Neural progenitor cell (in vitro differentiated cells): Measurements from ENCODE around the gene WAS. TPM values are rescaled to one million over a fixed set of nuclear protein-coding genes. Genes with fewer than 3 reads are reported as not detected.

Source experiments
- DNase-seq: peaks from one replicate; pipeline ENCODE4 v3.0.0-alpha.2; 2016; ENCODE audit warnings: low spot score
- H2AFZ ChIP-seq: fragments of 200-600 bp; sonication (generic); replicated peaks from 2 replicates; pipeline ENCODE4 v1.6.1; 2016; ENCODE audit warnings: antibody characterized with exemption
- H3F3A ChIP-seq: fragments of 200-600 bp; sonication (generic); 2 replicates; pipeline ENCODE4 v1.6.1; 2016; ENCODE audit warnings: antibody characterized with exemption, low read depth
- H3K27ac ChIP-seq: fragments of 200-600 bp; sonication (generic); 2 replicates; pipeline ENCODE4 v1.5.1; 2016; ENCODE audit warnings: mild to moderate bottlenecking
- H3K27me3 ChIP-seq: fragments of 200-600 bp; sonication (generic); 2 replicates; pipeline ENCODE4 v1.6.1; 2016; ENCODE audit warnings: mild to moderate bottlenecking, moderate library complexity
- H3K36me3 ChIP-seq: fragments of 200-600 bp; sonication (generic); 2 replicates; pipeline ENCODE4 v1.5.1; 2016
- H3K4me1 ChIP-seq: fragments of 200-600 bp; sonication (generic); 2 replicates; pipeline ENCODE4 v1.6.1; 2016; ENCODE audit warnings: mixed run types
- H3K4me2 ChIP-seq: fragments of 200-600 bp; sonication (generic); 2 replicates; pipeline ENCODE4 v1.6.1; 2016
- H3K4me3 ChIP-seq: fragments of 200-600 bp; sonication (generic); 2 replicates; pipeline ENCODE4 v1.5.1; 2016
- H3K79me2 ChIP-seq: fragments of 200-600 bp; sonication (generic); 2 replicates; pipeline ENCODE4 v1.6.1; 2016; ENCODE audit warnings: low read depth
- H3K9ac ChIP-seq: fragments of 200-600 bp; sonication (generic); 2 replicates; pipeline ENCODE4 v1.6.1; 2016
- H3K9me3 ChIP-seq: fragments of 200-600 bp; sonication (generic); 2 replicates; pipeline ENCODE4 v1.5.1; 2016; ENCODE audit warnings: low read depth
- H4K20me1 ChIP-seq: fragments of 200-600 bp; sonication (generic); 2 replicates; pipeline ENCODE4 v1.6.1; 2016; ENCODE audit warnings: low read depth
- H3K27ac Mint-ChIP-seq: 3 replicates; pipeline ENCODE4 v1.8.0; 2021; ENCODE audit warnings: mixed read lengths
- H3K27me3 Mint-ChIP-seq: 2 replicates; pipeline ENCODE4 v1.8.0; 2022; ENCODE audit warnings: low read depth, mild to moderate bottlenecking, inconsistent platforms, moderate library complexity, mixed read lengths; ENCODE audit not compliant: insufficient read depth
- H3K36me3 Mint-ChIP-seq: 3 replicates; pipeline ENCODE4 v1.8.0; 2021; ENCODE audit warnings: mixed read lengths
- H3K4me1 Mint-ChIP-seq: 3 replicates; pipeline ENCODE4 v1.8.0; 2021; ENCODE audit warnings: mixed read lengths
- H3K4me3 Mint-ChIP-seq: 3 replicates; pipeline ENCODE4 v1.8.0; 2021; ENCODE audit warnings: mild to moderate bottlenecking, moderate library complexity, mixed read lengths
- H3K9me3 Mint-ChIP-seq: 3 replicates; pipeline ENCODE4 v1.8.0; 2020; ENCODE audit warnings: mixed read lengths
- EZH2 ChIP-seq: fragments of 200-600 bp; sonication (generic); IDR thresholded peaks from 2 replicates; pipeline ENCODE4 v1.6.1; 2017; ENCODE audit warnings: antibody characterized with exemption, mild to moderate bottlenecking, moderate library complexity
- EZH2phosphoT487 ChIP-seq: fragments of 200-600 bp; sonication (generic); IDR thresholded peaks from 2 replicates; pipeline ENCODE4 v1.6.1; 2017; ENCODE audit warnings: antibody characterized with exemption
- total RNA-seq: library from RNA; depleted of rRNA; stranded (reverse); fragments of >200 nt; gene quantifications from 2 replicates; pipeline ENCODE4 v1.2.3, GENCODE V29; 2015; ENCODE audit warnings: low replicate concordance
- TF ChIP-seq, protein P1 (sequence below): fragments of 200-600 bp; sonication (generic); IDR thresholded peaks from 2 replicates; pipeline ENCODE4 v1.5.1; 2017; ENCODE audit warnings: antibody characterized with exemption, mild to moderate bottlenecking

WAS gene
- total RNA-seq, 1 donor from 2014 or later, result not detected

GRCh38 chrX:48715072-48715471, 31.5 kb downstream of the WAS start:
- no peak overlapping the region for H3K4me2 ChIP-seq
- H2AFZ ChIP-seq, result no peak overlapping the region
- Mint-ChIP-seq H3K9me3 (peaks cover 14% of the 10 kb centered on the region), H3K4me3 (no peak overlapping the region), H3K27me3 (peaks cover 2% of the 10 kb centered on the region), H3K4me1 (no peaks in the 10 kb centered on the region), H3K36me3 (peaks cover 2% of the 10 kb centered on the region), H3K27ac (no peak overlapping the region)
- H3F3A ChIP-seq, result no peaks in the 10 kb centered on the region
- no peaks in the 10 kb centered on the region for H4K20me1 ChIP-seq
- no peak overlapping the region for H3K9ac ChIP-seq
- H3K79me2 ChIP-seq, result no peaks in the 10 kb centered on the region
- H3K4me1 ChIP-seq, result no peaks in the 10 kb centered on the region
- H3K36me3 ChIP-seq, result no peaks in the 10 kb centered on the region
- H3K27me3 ChIP-seq, result no peaks in the 10 kb centered on the region
- H3K4me3 ChIP-seq, result no peak overlapping the region
- no peak overlapping the region for H3K27ac ChIP-seq
- TF ChIP-seq EZH2 (no peak), EZH2phosphoT487 (no peak)
- TF ChIP-seq, protein P1, sequence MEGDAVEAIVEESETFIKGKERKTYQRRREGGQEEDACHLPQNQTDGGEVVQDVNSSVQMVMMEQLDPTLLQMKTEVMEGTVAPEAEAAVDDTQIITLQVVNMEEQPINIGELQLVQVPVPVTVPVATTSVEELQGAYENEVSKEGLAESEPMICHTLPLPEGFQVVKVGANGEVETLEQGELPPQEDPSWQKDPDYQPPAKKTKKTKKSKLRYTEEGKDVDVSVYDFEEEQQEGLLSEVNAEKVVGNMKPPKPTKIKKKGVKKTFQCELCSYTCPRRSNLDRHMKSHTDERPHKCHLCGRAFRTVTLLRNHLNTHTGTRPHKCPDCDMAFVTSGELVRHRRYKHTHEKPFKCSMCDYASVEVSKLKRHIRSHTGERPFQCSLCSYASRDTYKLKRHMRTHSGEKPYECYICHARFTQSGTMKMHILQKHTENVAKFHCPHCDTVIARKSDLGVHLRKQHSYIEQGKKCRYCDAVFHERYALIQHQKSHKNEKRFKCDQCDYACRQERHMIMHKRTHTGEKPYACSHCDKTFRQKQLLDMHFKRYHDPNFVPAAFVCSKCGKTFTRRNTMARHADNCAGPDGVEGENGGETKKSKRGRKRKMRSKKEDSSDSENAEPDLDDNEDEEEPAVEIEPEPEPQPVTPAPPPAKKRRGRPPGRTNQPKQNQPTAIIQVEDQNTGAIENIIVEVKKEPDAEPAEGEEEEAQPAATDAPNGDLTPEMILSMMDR, result no peak
- no peak for DNase-seq
- no peaks in the 10 kb centered on the region for H3K9me3 ChIP-seq

DNA sequence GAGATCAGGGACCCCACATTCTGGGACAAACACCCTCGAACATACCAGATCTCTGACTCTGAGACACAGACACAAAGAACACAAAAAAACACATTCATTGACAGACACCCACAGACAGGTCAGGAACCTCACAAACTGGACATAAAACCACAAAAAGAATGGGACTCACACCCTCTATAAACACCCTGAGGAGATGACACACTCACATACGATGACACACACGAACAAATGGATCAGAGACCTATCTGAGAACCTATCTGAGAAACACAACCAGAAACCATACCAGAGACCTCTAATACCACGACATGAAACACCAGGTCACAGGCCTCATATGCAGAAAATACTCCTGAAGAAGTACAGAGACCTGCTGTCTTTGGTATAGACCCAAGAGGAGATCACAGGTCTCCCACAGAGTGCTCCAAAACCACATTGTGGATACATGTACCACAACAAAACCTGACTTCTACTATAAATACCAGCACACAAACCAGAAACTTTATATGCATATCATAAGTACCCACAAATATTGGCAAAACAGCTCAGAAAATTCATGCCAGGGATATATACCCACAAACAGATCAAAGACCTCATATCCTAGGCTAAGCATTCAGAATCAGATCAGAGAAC, 32.4 kb downstream of the WAS start:
- no peaks in the 10 kb centered on the region for H3K36me3 Mint-ChIP-seq
- DNase-seq, result no peak
- H3K9me3 Mint-ChIP-seq, result peaks cover 8% of the 10 kb centered on the region
- H3K4me3 Mint-ChIP-seq, result no peak overlapping the region
- no peaks in the 10 kb centered on the region for H3K27me3 ChIP-seq
- H3K27ac ChIP-seq, result no peak overlapping the region
- no peaks in the 10 kb centered on the region for H3K4me1 ChIP-seq
- H3K27me3 Mint-ChIP-seq, result peaks cover 2% of the 10 kb centered on the region
- H3K9ac ChIP-seq, result no peak overlapping the region
- TF ChIP-seq EZH2 (no peak), EZH2phosphoT487 (no peak)
- TF ChIP-seq, protein P1, result no peak
- H4K20me1 ChIP-seq, result no peaks in the 10 kb centered on the region
- no peaks in the 10 kb centered on the region for H3K79me2 ChIP-seq
- H3K36me3 ChIP-seq, result no peaks in the 10 kb centered on the region
- no peaks in the 10 kb centered on the region for H3K4me1 Mint-ChIP-seq
- H2AFZ ChIP-seq, result no peak overlapping the region
- H3K4me3 ChIP-seq, result no peak overlapping the region
- H3F3A ChIP-seq, result no peaks in the 10 kb centered on the region
- H3K4me2 ChIP-seq, result no peak overlapping the region
- H3K9me3 ChIP-seq, result no peaks in the 10 kb centered on the region
- H3K27ac Mint-ChIP-seq, result no peak overlapping the region

GRCh38 chrX:48719958-48720357, 36.4 kb downstream of the WAS start:
- H3K9me3 ChIP-seq, result no peaks in the 10 kb centered on the region
- H4K20me1 ChIP-seq, result no peaks in the 10 kb centered on the region
- H2AFZ ChIP-seq, result no peak overlapping the region
- no peak overlapping the region for H3K9ac ChIP-seq
- TF ChIP-seq EZH2phosphoT487, result no peak
- TF ChIP-seq, protein P1, result no peak
- no peak for TF ChIP-seq EZH2
- no peaks in the 10 kb centered on the region for H3F3A ChIP-seq
- H3K4me1 Mint-ChIP-seq, result no peaks in the 10 kb centered on the region
- H3K79me2 ChIP-seq, result no peaks in the 10 kb centered on the region
- peaks cover 2% of the 10 kb centered on the region for H3K27me3 Mint-ChIP-seq
- no peaks in the 10 kb centered on the region for H3K36me3 Mint-ChIP-seq
- H3K4me2 ChIP-seq, result no peak overlapping the region
- no peak for DNase-seq
- peaks cover 8% of the 10 kb centered on the region for H3K9me3 Mint-ChIP-seq
- H3K27me3 ChIP-seq, result no peaks in the 10 kb centered on the region
- H3K4me3 Mint-ChIP-seq, result no peak overlapping the region
- H3K36me3 ChIP-seq, result no peaks in the 10 kb centered on the region
- no peak overlapping the region for H3K27ac ChIP-seq
- no peak overlapping the region for H3K4me3 ChIP-seq
- H3K4me1 ChIP-seq, result no peaks in the 10 kb centered on the region
- H3K27ac Mint-ChIP-seq, result no peak overlapping the region
